Stimulated activated CD4-positive, alpha-beta T cell treated with anti-CD3 and anti-CD28 coated beads, Interleukin-2, amount 100 ng/mL, for 48 hours (primary cell): ENCODE measurements around the gene CEP170B.
A peak's percentile ranks its signal among the peaks of the same experiment; 100 is the strongest.
"Not testable (repeated sequence)": the region's sequence is repeated elsewhere in the genome, so short reads cannot be mapped to it uniquely, and the experiment has no call there.

Experiments used
- DNase-seq, 2 donors: peaks; one replicate each; pipeline ENCODE4 v3.0.0-alpha.2; 2020

The CEP170B gene

GRCh38 chr14:104844306-104845032 is 20.6 kb upstream of the CEP170B start:
- DNase-seq: no peak

- no peak for DNase-seq
These were observed 19.9 kb upstream of the CEP170B start for GRCh38 chr14:104845033-104845666.

- no peak for DNase-seq
These were observed 19.1 kb upstream of the CEP170B start for GRCh38 chr14:104845834-104846441.

GRCh38 chr14:104852280-104852663 is 12.8 kb upstream of the CEP170B start:
- DNase-seq: no peak

- DNase-seq: no peak
These were observed 9.5 kb upstream of the CEP170B start for GRCh38 chr14:104855532-104856090.

- DNase-seq: no peak
These were observed 8.8 kb upstream of the CEP170B start for GRCh38 chr14:104856157-104856868.

GRCh38 chr14:104856869-104857860 is 7.9 kb upstream of the CEP170B start:
- DNase-seq: no peak

- DNase-seq: not testable (repeated sequence)
These were observed 7.1 kb upstream of the CEP170B start for GRCh38 chr14:104857931-104858330.

GRCh38 chr14:104858811-104859426 is 6.1 kb upstream of the CEP170B start:
- DNase-seq: no peak

- no peak for DNase-seq
These were observed 5.2 kb upstream of the CEP170B start for GRCh38 chr14:104859900-104860299.

GRCh38 chr14:104860414-104860813 is 4.7 kb upstream of the CEP170B start:
- no peak for DNase-seq

GRCh38 chr14:104863131-104863862 is 1.8 kb upstream of the CEP170B start:
- no peak for DNase-seq

GRCh38 chr14:104863923-104864266 is 1.2 kb upstream of the CEP170B start:
- no peak for DNase-seq

- DNase-seq: no peak
These were observed 594 bp upstream of the CEP170B start for GRCh38 chr14:104864267-104865080.

GRCh38 chr14:104865631-104866441 is 768 bp downstream of the CEP170B start:
- DNase-seq: peak; percentile 23 to 27

- no peak for DNase-seq
These were observed 1.6 kb downstream of the CEP170B start for GRCh38 chr14:104866451-104867370.

GRCh38 chr14:104867371-104868059 is 2.4 kb downstream of the CEP170B start:
- no peak for DNase-seq
